Measurements from ENCODE around the gene STT3A.

GRCh38 chr11:125667151-125667550 lies 74.5 kb downstream of the STT3A start:
- TF ChIP-seq RUNX3 (IDR thresholded peaks at IDR 0.05; ENCODE audit: low read length) (no peak), TCF12 (IDR thresholded peaks at IDR 0.05; ENCODE audit: low read depth, low read length) (no peak), PAX5 (IDR thresholded peaks at IDR 0.05; ENCODE audit: borderline replicate concordance, low read depth, low read length) (no peak), ATF3 (IDR thresholded peaks at IDR 0.05; ENCODE audit: borderline replicate concordance, extremely low read depth, low read depth, low read length) (no peak), POU2F2 (IDR thresholded peaks at IDR 0.05; ENCODE audit: borderline replicate concordance, low read depth, low read length) (no peak), CTCF (IDR thresholded peaks at IDR 0.05 in 2 of 3, conservative IDR thresholded peaks at IDR 0.05 in 1 of 3; ENCODE audit: control insufficient read depth in 2 of 3, extremely low read depth in 1 of 3, insufficient read depth in 1 of 3, low read depth in 3 of 3, low read length in 3 of 3) (no peak), POLR2AphosphoS5 (IDR thresholded peaks at IDR 0.05; ENCODE audit: low read length) (no peak)

Measured in GM12878 (cell line).